Measurements from ENCODE around the gene BCOR.

BCOR gene

DNA sequence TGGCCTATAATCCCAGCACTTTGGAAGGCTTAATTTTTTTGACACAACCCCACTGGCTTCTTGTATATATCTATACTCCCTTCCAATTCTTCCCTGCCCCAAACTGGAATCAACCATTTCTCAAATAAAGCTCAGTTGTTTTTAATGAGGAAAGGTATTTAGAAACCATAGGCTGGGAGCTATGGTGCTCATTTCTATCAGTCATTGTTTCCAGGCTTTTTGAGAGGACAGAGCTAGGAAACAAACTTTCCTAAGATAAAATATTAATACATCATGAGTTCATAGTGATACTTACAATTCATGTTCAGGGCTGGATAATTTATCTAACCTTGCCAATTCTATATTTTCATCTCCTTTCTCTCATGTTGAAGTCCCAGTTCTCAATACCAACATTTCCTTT, 50.3 kb downstream of the BCOR start:
- H3K27ac ChIP-seq, result no peak overlapping the region
- TF ChIP-seq, protein P1, sequence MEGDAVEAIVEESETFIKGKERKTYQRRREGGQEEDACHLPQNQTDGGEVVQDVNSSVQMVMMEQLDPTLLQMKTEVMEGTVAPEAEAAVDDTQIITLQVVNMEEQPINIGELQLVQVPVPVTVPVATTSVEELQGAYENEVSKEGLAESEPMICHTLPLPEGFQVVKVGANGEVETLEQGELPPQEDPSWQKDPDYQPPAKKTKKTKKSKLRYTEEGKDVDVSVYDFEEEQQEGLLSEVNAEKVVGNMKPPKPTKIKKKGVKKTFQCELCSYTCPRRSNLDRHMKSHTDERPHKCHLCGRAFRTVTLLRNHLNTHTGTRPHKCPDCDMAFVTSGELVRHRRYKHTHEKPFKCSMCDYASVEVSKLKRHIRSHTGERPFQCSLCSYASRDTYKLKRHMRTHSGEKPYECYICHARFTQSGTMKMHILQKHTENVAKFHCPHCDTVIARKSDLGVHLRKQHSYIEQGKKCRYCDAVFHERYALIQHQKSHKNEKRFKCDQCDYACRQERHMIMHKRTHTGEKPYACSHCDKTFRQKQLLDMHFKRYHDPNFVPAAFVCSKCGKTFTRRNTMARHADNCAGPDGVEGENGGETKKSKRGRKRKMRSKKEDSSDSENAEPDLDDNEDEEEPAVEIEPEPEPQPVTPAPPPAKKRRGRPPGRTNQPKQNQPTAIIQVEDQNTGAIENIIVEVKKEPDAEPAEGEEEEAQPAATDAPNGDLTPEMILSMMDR (conservative IDR thresholded peaks at IDR 0.05), result no peak

GRCh38 chrX:40043895-40044294, 53.9 kb downstream of the BCOR start:
- no peak overlapping the region for H3K27ac ChIP-seq
- TF ChIP-seq, protein P1 (conservative IDR thresholded peaks at IDR 0.05), result no peak

DNA sequence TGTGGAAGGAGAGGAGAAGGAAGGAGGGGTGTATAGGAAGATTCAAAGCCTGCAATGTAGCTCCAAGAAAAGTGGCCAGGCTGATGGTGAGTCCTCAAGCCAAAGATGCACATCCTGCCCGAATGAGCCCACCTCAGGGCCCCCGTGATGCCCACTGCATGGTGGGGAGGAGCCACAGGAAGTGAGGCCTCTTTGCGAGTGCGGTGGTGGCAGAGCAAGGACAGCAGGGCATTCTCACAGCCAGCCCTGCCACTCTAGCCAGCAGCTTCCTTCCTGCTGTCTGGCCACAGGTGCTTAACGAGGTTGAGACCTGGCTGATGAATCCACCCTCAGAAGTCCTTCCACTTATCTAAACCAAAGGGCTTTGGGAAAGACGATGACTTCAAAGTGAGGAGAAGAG, 55.8 kb downstream of the BCOR start:
- H3K27ac ChIP-seq, result no peak overlapping the region
- TF ChIP-seq, protein P1 (conservative IDR thresholded peaks at IDR 0.05), result no peak

GRCh38 chrX:40040686-40041461, 56.9 kb downstream of the BCOR start:
- H3K27ac ChIP-seq, result no peak overlapping the region
- TF ChIP-seq, protein P1 (conservative IDR thresholded peaks at IDR 0.05), result no peak

GRCh38 chrX:40039887-40040286, 57.9 kb downstream of the BCOR start:
- no peak overlapping the region for H3K27ac ChIP-seq
- TF ChIP-seq, protein P1 (conservative IDR thresholded peaks at IDR 0.05), result no peak

DNA sequence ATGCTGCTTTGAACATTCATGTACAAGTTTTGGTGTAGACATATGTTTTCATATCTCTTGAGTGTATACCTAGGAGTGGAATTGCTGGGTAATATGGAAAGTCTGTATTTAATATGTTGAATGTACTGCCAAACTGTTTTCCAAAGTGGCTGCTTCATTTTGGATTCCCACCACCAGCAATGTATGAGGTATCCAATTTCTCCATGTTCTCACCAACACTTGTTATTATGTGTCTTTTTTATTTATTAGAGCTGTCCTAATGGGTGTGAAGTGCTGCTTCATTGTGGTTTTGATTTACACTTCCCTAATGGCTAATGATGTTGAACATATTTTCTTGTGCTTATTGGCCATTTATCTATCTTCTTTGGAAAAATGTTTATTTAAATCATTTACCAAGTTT, 60.4 kb downstream of the BCOR start:
- TF ChIP-seq, protein P1 (conservative IDR thresholded peaks at IDR 0.05), result no peak
- no peak overlapping the region for H3K27ac ChIP-seq

DNA sequence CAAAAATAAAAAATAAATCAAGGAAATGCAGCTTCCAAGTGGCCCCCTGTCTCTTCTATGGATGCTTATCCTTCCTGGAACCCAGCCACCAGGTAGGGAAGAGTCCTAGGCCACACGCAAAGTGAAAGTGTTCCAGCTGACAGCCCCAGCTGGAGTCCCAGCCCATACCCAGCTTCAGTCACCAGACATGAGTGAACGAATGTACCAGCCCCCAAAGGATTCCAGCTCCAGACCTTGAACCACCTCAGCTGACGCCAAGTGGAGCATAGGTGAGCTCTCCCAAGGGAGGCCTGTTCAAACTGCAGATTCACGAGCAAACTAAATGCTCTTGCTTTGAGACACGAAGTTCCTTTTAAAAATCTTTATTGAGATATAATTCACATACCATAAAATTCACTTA, 62.0 kb downstream of the BCOR start:
- TF ChIP-seq, protein P1 (conservative IDR thresholded peaks at IDR 0.05), result no peak
- no peak overlapping the region for H3K27ac ChIP-seq

Data from VCaP (cell line).